Stimulated activated CD4-positive, alpha-beta T cell treated with anti-CD3 and anti-CD28 coated beads, Interleukin-4, amount 100 ng/mL, for 48 hours (primary cell): Measurements from ENCODE around the gene ACSS1.

ENCODE experiments used
- DNase-seq, 2 donors: peaks; one replicate each; pipeline ENCODE4 v3.0.0-alpha.2; 2020; ENCODE audit warnings: low read depth in 2 of 2

The ACSS1 gene

DNA sequence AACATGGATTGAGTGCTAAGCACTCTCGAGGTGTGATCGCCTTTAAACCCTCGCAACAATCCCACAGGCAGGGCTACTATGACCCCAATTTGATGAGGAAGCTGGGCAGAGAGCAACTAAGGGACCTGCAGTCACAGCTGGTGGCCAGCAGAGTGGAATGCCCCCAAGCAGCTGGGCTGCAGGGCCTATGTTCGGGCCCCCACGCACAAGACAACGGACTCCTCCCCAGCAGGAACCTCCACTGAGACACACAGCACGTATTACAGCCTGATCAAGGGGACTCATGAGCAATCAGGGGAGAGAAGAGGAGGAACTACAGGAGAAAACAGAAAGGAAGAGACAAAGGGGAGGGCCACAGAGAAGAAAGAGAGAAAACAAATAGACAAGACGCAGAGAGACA is 87.2 kb downstream of the ACSS1 start:
- DNase-seq = no peak

DNA sequence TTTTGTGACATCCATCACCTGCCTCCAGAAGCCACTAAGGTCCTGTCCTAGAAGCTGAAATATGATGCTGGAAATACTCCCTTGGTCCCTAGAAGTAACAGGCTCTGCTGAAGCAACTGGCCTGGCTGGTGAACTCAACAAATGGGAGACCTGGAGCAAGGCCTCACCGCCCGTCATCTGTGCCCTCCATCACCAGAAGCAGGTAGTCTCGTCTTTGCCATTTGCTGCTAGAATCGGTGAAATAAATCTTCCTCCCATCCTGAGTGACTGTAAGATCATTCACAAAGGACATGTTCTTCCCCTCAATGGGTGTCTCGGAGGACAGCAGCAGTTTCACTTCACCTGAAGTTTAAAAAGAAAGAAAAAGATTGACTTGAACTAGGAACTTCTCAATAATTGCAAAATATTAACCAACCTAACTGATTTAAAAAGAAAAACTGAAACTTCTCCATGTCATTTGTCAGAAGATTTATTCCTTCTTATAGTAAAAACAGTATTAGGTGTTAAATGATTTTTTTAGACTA is 87.8 kb downstream of the ACSS1 start:
- DNase-seq = no peak

GRCh38 chr20:24969186-24970029 is 88.5 kb downstream of the ACSS1 start:
- no peak for DNase-seq

DNA sequence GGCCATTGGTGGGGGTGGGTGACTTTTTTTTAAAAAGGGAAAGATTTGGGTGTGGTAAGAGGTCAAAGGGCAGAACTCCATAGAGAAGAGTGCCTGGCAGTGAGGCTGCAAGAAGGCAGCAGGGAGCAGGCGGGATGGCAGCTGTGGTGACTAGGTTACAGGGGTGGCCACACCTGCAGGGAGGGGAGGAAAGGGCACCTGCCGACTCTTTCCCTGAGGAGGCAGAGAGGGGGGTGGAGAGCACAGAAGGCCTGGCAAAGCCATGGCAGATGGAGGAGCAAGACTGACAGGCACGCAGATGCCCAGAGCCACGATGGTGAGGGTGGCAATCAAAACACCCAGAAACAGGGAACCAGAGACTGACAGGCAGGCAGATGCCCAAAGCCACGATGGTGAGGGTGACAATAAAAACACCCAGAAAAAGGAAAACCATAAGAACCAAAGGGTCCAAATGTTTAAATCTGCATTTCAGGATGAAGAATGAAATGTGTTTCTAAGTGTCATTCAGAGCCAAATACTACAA is 89.6 kb downstream of the ACSS1 start:
- DNase-seq = no peak

DNA sequence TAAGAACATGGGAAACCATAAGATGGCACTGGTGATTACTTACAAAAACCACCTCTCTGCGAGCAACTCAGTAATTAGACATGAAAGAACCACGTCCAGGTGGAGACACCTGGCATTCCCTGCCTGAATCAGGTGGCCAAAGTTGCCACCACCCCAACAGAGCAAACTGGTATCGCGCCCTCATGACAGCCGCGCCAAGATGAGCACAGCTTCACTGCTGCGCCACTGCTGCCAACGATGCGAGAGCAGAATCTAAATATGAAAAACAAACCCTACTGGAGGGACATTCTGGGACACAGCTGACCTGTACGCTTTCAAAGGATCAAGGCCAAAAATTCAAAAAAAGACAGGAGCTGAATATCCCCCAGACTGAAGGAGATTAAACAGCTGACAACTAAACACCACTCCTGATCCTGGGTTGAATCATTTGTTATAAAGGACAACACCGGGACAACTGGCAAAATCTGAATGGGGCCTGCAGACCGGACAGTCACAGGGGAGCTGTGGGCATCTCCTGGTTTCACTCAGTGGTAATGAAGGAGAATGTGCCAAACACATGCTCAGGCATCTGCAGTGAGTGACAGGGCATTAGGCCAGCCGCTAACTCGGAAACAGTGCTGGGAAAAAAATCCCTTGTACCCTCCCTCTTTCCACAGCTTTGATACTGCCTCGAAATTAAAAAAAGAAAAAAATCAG is 91.5 kb downstream of the ACSS1 start:
- DNase-seq = no peak

- DNase-seq = no peak
These were observed 92.6 kb downstream of the ACSS1 start for GRCh38 chr20:24965065-24965919.

- no peak for DNase-seq
These were observed 93.5 kb downstream of the ACSS1 start for GRCh38 chr20:24964506-24964840.

DNA sequence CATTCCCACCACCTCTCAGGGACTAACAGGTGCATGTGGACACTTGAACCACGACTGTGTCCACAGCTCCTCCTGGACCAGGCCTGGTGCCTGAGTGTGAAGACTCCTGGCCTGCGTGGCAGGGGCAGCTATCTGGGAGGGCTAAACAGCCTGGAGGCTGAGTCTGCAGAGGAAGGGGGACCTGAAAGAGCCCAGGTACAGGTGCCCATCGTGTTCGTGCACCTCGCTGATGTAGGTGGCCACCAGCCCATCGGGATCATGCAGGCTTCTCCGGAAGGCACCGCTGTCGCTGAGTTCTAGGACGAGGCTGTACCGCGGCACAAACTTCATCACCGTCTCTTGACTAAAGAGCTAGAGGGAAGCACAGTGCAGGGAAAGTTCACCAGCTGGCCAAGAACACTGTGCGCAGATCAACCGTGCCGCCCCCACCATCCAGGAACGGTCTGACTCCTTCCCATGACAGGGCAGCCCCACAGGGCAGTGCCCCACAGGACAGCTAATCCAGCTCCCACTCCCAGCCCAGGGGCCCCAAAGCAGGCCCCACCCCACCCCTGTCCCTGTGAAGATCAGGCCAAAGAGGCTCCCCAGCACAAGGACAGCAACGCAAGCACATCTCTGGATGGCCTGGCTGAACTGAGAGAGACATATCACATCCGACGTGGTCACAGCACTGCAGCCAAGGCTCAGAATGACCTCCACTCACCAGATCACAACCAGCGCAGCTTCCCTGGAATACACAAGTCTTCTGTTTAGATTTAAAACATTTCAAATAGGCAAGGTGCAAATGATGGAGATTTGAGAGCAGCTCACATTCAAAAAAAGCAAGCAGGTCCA is 94.0 kb downstream of the ACSS1 start:
- DNase-seq = no peak

DNA sequence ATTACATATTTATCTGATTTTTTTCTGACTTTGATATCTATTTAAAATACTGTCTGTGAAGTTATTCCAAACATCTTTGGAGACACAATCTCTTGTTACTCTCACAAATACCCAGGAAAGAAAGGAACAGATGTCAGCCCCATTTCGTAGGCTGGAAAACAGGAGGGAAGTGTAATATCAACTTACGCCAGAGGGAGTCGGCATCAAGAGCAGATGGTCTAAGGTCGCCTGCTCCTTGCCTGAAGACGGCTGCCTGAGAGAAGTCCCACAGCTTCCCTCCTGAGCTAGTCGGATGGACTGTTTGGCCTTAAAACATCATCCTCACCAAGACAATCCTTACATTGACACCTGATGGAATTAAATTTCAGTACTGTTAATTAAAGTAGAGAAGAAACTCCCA is 95.4 kb downstream of the ACSS1 start:
- no peak for DNase-seq

DNA sequence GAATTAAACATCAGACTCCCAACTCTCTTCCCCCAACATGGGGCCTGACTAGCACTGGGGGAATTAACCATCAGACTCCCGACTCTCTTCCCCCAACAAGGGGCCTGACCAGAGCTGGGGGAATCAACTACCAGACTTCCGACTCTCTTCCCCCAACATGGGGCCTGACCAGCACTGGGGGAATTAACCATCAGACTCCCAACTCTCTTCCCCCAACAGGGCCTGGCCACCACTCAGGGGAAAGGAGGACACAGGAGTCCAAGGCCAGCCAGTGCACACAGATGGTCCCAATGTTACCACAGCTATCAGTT is 95.8 kb downstream of the ACSS1 start:
- DNase-seq = no peak

- no peak for DNase-seq
These were observed 96.4 kb downstream of the ACSS1 start for GRCh38 chr20:24961384-24962181.

DNA sequence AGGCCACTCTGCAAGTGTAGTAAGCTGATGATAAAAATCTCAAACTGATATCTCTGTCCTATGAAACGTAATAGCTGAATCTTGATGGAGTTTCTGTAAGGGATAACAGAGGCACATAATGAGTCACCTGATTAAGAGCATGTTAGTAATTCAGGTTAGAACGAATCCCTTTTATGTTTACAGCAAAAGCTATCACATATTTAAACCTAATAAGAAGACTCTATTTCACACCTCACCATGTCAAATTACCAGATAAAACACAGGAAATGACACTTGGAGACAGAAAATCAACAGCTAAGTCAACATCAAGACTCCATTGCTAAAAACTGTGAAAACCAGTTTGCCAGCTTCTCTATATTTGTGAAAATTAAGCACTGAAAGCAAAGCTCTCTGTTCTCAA is 97.1 kb downstream of the ACSS1 start:
- DNase-seq = no peak

GRCh38 chr20:24960302-24960801 is 97.6 kb downstream of the ACSS1 start:
- no peak for DNase-seq

- DNase-seq = no peak
These were observed 98.2 kb downstream of the ACSS1 start for GRCh38 chr20:24959591-24960301.

GRCh38 chr20:24958506-24959385 is 99.2 kb downstream of the ACSS1 start:
- no peak for DNase-seq

- DNase-seq = no peak
These were observed 100.5 kb downstream of the ACSS1 start for GRCh38 chr20:24957326-24958016.
